Endodermal cell (in vitro differentiated cells): ENCODE results near the gene IRX2. TPM values are rescaled to one million over a fixed set of nuclear protein-coding genes. Genes with fewer than 3 reads are reported as not detected.

Experiments
- DNase-seq: peaks from one replicate; pipeline ENCODE4 v3.0.0-alpha.2; 2017
- H3K27ac ChIP-seq: 2 replicates; pipeline ENCODE4 v1.5.1; 2013; ENCODE audit warnings: mild to moderate bottlenecking, low read depth, low read length, moderate library complexity
- H3K27me3 ChIP-seq: 2 replicates; pipeline ENCODE4 v1.6.1; 2013; ENCODE audit warnings: mild to moderate bottlenecking, low read length, moderate library complexity; ENCODE audit not compliant: insufficient read depth, control insufficient read depth, poor library complexity, severe bottlenecking
- H3K36me3 ChIP-seq: 2 replicates; pipeline ENCODE4 v1.7.0; 2013; ENCODE audit warnings: mild to moderate bottlenecking, low read length, moderate library complexity; ENCODE audit not compliant: control insufficient read depth, insufficient read depth
- H3K4me1 ChIP-seq: one replicate; pipeline ENCODE4 v1.7.0; 2013; ENCODE audit warnings: low read length; ENCODE audit not compliant: control insufficient read depth, insufficient read depth
- H3K4me3 ChIP-seq: 2 replicates; pipeline ENCODE4 v1.5.1; 2013; ENCODE audit warnings: mild to moderate bottlenecking, low read length, moderate library complexity
- H3K9ac ChIP-seq: 2 replicates; pipeline ENCODE4 v1.6.1; 2013; ENCODE audit warnings: mild to moderate bottlenecking, low read length, moderate library complexity; ENCODE audit not compliant: poor library complexity, severe bottlenecking; ENCODE audit errors: extremely low read depth
- H3K9me3 ChIP-seq: 2 replicates; pipeline ENCODE4 v1.6.1; 2013; ENCODE audit warnings: mild to moderate bottlenecking, low read length, moderate library complexity; ENCODE audit not compliant: control insufficient read depth
- H3K27ac Mint-ChIP-seq: 2 replicates; pipeline ENCODE4 v1.8.0; 2020; ENCODE audit warnings: mixed read lengths
- H3K27me3 Mint-ChIP-seq: 2 replicates; pipeline ENCODE4 v1.8.0; 2021; ENCODE audit warnings: mild to moderate bottlenecking, mixed read lengths; ENCODE audit not compliant: insufficient read depth
- H3K36me3 Mint-ChIP-seq: 2 replicates; pipeline ENCODE4 v1.8.0; 2020; ENCODE audit warnings: low read depth, mixed read lengths
- H3K4me1 Mint-ChIP-seq: 2 replicates; pipeline ENCODE4 v1.8.0; 2020; ENCODE audit warnings: mixed read lengths
- H3K4me3 Mint-ChIP-seq: 2 replicates; pipeline ENCODE4 v1.8.0; 2020; ENCODE audit warnings: mild to moderate bottlenecking, moderate library complexity, mixed read lengths
- H3K9me3 Mint-ChIP-seq: 2 replicates; pipeline ENCODE4 v1.8.0; 2020; ENCODE audit warnings: mild to moderate bottlenecking, mixed read lengths
- WGBS, 2 experiments: methylation state at CpG; one replicate each; pipeline versions ENCODE4 v1.1.5 to v1.1.7; 2013; ENCODE audit warnings: missing lambda C conversion rate in 2 of 2, mixed read lengths in 1 of 2; ENCODE audit not compliant: insufficient coverage in 1 of 2, insufficient read length in 1 of 2; 5-methylcytosine and 5-hydroxymethylcytosine counted together
- total RNA-seq, 2 donors: library from RNA; stranded (reverse); fragmentation: NEBNext Ultra II Directional in 1 of 2; extraction: Animal tissue kit (Norgen Biotek cat#: 25700) in 1 of 2; gene quantifications; 2 replicates in 1 of 2; 3 replicates in 1 of 2; pipeline ENCODE4 v1.2.1, GENCODE V29; 2021
- TF ChIP-seq, protein P1 (sequence below): fragments of 200-600 bp; sonication (generic); conservative IDR thresholded peaks from 2 replicates; pipeline ENCODE4 v1.5.0; 2021; ENCODE audit warnings: antibody characterized with exemption, mild to moderate bottlenecking

IRX2 gene
- total RNA-seq, 2 donors from 2014 or later = 4.2 to 6.9 TPM

DNA sequence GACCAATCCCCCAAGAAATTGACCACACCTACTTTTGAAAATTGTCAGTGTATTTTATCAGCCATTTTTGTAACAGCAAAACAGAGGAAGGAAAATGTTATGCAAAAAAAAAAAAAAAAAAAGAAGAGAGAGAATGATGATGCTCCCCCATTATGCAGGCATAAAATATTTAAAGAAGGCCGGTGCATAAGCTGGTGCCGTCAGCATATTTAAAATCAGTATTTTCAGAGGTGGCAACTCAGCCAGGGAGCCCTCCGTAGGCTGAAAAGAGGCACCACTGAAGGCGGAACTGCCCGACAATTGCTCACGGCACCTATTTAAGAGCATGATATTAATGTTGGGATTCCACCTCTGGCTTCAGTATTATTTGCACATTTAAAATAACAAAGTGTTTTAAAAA is 33.4 kb downstream of the IRX2 start:
- WGBS, 2 experiments = 79 to 80% methylated on average over 1 to 6 of the region's 6 CpGs
- Histone ChIP-seq H3K9ac (no peak overlapping the region), H3K27me3 (peaks cover 13% of the 10 kb centered on the region), H3K36me3 (no peaks in the 10 kb centered on the region), H3K4me1 (no peaks in the 10 kb centered on the region), H3K9me3 (no peaks in the 10 kb centered on the region), H3K27ac (no peak overlapping the region), H3K4me3 (no peak overlapping the region)
- DNase-seq = no peak
- TF ChIP-seq, protein P1, sequence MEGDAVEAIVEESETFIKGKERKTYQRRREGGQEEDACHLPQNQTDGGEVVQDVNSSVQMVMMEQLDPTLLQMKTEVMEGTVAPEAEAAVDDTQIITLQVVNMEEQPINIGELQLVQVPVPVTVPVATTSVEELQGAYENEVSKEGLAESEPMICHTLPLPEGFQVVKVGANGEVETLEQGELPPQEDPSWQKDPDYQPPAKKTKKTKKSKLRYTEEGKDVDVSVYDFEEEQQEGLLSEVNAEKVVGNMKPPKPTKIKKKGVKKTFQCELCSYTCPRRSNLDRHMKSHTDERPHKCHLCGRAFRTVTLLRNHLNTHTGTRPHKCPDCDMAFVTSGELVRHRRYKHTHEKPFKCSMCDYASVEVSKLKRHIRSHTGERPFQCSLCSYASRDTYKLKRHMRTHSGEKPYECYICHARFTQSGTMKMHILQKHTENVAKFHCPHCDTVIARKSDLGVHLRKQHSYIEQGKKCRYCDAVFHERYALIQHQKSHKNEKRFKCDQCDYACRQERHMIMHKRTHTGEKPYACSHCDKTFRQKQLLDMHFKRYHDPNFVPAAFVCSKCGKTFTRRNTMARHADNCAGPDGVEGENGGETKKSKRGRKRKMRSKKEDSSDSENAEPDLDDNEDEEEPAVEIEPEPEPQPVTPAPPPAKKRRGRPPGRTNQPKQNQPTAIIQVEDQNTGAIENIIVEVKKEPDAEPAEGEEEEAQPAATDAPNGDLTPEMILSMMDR = no peak
- no peaks in the 10 kb centered on the region for H3K9me3 Mint-ChIP-seq
- H3K4me1 Mint-ChIP-seq = no peaks in the 10 kb centered on the region
- no peak overlapping the region for H3K4me3 Mint-ChIP-seq
- H3K27ac Mint-ChIP-seq = no peak overlapping the region
- peaks cover 62% of the 10 kb centered on the region for H3K27me3 Mint-ChIP-seq
- H3K36me3 Mint-ChIP-seq = no peaks in the 10 kb centered on the region

DNA sequence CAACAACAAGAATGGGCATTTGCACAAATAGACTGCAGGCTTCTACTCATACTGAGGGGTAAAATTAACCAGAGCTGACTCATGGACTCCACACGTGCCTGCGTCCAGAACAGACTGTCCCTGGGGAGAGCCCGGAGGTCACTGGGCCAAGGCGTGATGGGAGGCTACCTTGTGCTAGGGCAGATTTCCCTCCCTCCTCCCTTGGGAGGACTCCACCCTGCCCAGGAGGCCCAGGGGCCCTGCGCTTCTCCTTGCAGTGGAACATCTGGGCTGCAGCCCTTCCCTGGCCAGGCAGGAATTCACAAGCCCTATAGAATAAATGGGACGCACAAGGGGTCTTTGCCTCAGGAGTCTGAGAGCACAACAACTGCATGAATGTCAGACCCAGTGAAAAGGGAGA is 35.6 kb downstream of the IRX2 start:
- TF ChIP-seq, protein P1 = no peak
- Mint-ChIP-seq H3K9me3 (no peaks in the 10 kb centered on the region), H3K27ac (no peak overlapping the region), H3K27me3 (peaks cover 70% of the 10 kb centered on the region), H3K36me3 (no peaks in the 10 kb centered on the region), H3K4me3 (no peak overlapping the region), H3K4me1 (peaks cover 11% of the 10 kb centered on the region)
- 85 to 96% methylated on average over 4 to 6 of the region's 6 CpGs for WGBS, 2 experiments
- Histone ChIP-seq H3K36me3 (no peaks in the 10 kb centered on the region), H3K9ac (no peak overlapping the region), H3K27ac (no peak overlapping the region), H3K9me3 (no peaks in the 10 kb centered on the region), H3K4me1 (peaks cover 6% of the 10 kb centered on the region), H3K4me3 (no peak overlapping the region), H3K27me3 (peaks cover 6% of the 10 kb centered on the region)
- no peak for DNase-seq

DNA sequence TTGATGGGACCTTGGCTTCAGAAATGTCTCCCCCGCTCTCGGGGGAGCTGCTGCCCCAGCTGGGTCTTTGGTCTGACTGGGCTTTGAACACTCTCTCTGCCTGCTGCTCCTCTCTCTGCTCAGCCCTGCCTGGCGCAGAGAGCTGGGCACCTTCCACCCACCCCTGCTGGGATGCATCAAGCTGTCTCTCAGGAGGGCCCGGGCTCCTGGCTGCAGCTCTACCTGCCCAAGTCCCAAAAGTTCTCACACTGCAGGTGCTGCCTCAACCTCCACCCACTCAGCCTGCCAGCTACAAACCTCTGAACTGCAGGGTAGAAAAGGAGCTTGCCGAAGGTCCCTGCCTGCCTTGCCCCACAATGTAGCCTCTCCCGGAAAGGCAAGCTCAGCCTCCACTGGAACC is 36.7 kb downstream of the IRX2 start:
- H3K27me3 Mint-ChIP-seq = peaks cover 70% of the 10 kb centered on the region
- TF ChIP-seq, protein P1 = no peak

More for the DNA sequence above, 36.7 kb downstream of the IRX2 start:
- Mint-ChIP-seq H3K4me1 (peaks cover 11% of the 10 kb centered on the region), H3K27ac (no peak overlapping the region), H3K9me3 (no peaks in the 10 kb centered on the region), H3K36me3 (no peaks in the 10 kb centered on the region), H3K4me3 (no peak overlapping the region)
- no peak for DNase-seq
- Histone ChIP-seq H3K36me3 (no peaks in the 10 kb centered on the region), H3K9me3 (no peaks in the 10 kb centered on the region), H3K9ac (no peak overlapping the region), H3K27me3 (peaks cover 6% of the 10 kb centered on the region), H3K4me1 (peaks cover 6% of the 10 kb centered on the region), H3K4me3 (no peak overlapping the region), H3K27ac (no peak overlapping the region)
- WGBS, 2 experiments = 93 to 94% methylated on average over 5 to 6 of the region's 6 CpGs
